HG03280 (cell line): ENCODE data around the gene SORCS2.

ENCODE experiments used
- ATAC-seq: cut with Tn5 transposase; IDR thresholded peaks from one replicate; pipeline ENCODE4 v1.9.1; 2021; ENCODE audit warnings: mild to moderate bottlenecking, moderate library complexity; ENCODE audit not compliant: unreplicated experiment

The SORCS2 gene

DNA sequence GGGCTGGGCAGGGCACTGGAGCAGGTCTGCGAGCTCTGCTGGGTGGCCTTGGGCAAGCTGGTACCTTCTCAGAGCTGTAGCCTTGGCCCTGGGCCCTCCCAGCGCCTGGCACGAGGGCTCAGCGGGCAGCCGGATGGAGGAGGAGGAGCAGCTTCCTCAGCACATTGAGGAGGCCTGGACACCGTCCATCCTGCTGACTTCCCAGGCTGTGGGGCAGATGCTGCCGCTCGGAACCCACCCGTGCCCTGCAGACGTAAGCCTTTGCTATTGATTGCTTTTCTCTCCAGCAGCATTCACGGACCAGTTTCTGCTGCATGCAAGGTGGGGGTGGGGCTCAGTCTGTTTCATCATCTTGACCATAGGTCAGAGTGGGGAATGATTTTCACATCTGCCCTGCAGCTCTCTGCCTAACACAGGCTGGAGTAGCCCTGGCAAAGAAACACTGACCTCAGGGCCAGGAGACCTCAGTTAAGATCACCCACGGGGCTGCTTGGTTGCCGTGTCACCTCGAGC, 323.1 kb downstream of the SORCS2 start:
- no peak for ATAC-seq

DNA sequence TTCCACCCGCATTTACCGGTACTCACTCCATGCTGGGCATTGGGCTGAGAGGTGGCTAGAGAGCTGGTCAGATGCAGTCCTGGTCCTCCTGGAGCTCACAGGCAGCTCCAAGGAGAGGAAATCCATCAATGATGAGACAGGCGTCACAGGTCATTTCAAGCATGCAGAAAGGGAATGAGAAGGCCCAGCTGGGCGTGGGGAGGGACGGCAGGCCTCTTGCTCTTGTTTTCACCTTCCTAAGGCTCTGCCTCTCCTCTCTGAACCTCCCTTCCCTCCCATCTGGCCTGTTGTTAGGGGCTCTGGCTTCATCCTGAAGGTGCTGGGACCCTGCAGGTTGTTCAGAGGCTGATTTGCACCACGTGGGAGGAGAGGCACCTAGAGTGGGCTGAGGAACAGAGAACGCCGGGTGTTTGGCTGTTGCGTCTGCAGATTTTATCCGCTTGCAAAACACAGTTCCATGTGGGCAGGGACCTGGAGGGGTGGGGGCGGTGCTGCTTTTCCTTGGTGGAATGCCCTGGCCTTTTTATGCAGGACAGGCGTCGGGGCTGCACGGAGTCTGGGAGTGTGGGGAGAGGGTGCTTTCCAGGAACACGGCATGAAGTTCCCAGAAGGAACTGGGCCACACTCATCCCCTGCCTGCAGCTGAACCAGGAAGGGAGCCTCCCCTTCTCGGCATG, 323.9 kb downstream of the SORCS2 start:
- ATAC-seq = no peak

GRCh38 chr4:7516773-7517144, 324.4 kb downstream of the SORCS2 start:
- ATAC-seq = no peak

DNA sequence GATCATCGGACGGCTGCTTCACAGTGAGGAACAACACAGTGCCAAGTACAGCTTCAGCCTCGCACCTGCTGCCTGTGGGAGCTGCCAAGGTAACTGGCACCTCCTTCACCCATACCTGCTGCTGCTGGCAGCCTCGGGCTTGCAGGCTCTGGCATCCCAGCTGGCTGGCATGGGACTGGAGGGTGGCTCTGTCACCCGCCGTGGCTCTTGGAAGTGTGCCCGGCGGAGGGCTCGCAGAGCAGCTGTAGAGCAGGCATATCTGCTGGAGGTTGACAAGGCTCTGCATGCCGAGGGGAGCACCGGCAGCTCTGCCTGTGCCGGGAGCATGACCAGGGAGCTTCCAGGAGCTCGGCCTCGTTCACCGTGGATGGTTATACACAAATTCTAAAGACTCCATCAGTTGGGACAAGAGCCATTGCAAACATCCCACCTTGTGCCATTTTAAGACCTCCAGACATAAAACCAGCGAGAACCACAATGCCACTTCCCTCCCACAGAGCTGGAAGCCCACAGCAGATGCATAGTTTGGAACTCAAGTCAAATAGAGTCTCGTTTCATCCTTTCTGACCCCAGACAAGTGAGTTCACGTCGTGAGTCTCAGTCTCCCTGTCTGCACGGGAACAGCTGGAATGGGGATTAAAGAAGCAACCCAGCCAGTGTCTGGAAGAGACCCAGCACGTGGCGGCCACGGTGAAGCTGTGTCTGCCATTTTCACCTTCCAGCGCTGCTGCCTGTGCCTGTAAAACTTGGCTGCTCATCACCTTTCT, 326.7 kb downstream of the SORCS2 start:
- ATAC-seq = no peak

DNA sequence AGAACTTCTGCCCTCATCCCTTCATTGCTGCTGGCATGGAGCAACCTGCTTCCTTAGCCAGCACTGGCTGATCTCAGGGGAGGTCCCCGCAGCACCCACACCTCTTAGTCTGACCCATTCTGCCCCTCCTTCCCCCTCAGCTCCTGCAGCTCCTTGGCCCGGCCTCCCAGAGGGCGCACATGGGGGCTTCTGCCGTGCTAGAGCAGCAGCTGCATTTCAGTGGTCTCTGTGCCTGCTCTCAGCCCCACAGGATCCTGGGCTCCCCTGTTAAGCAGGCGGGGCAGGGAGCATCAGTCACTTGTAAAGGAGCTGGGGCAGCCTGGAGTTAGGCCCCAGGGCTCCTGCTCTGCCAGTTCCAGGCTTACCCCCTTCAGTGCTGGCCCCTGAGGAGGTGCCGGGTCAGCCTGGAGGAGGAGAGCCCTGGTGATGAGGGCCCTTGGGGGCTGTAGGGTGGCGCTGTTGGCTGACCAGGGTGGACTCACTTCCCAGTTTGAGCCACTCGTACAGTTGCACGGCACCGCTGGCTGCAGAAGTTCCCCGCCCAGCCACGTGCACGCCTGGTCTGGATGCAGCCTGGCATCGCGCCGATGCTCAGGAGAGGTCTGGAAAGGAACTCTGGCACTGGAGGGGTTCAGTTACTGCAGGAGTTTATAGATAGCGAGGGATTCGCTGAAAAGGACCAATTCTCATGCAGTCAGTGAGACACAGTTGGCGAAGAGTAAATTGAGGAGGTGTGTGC, 327.5 kb downstream of the SORCS2 start:
- no peak for ATAC-seq

GRCh38 chr4:7521666-7522065, 329.3 kb downstream of the SORCS2 start:
- ATAC-seq = no peak

GRCh38 chr4:7522452-7523220, 330.3 kb downstream of the SORCS2 start:
- no peak for ATAC-seq

- no peak for ATAC-seq
These were observed 331.2 kb downstream of the SORCS2 start for GRCh38 chr4:7523526-7523925.

DNA sequence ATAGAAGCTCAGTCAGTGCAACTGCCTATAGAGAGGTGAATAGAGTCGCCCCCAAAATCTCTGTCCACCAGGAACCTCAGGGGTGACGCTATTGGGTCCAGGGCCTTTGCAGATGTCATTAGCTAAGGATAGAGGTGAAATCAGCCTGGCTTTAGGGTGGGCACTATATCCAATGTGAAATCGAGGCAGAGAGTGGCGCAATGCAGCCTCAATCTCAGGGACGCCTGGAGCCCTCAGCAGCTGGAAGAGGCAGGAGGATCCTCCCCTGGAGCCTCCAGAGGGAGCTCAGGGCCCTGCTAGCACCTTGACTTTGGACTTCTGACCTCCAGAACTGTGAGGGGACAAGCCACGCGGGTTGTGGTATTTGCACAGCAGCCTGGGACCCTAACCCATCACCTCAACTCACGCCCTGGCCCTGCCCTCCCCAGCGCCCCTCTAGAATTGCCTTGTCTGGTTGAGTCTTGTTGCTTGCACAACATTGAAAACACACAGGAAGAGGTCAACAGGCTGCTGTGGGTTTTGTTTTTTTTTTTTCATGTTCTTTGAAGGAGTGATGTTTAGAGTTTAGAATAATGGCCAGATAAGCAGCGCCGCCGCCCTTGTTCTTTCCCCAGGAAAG, 331.8 kb downstream of the SORCS2 start:
- no peak for ATAC-seq

DNA sequence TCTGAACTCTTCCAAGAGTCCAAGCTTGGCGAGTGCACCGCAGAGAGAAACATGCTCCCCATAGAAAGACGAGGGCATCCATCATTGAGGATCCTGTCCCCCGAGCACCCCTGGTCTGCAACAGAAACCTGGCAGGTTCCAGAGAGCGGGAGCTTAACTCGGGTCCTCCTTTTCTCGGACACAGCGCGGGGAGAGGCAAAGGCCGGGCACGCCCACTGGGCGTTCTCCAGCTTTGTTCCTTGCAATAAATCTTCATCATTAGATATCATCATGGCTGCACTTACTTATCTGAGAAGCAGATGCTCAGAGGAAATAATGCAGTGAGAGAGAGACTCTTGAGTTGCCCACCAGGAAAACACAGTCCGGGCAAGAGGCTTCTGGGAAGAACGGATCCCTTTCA, 332.5 kb downstream of the SORCS2 start:
- no peak for ATAC-seq

GRCh38 chr4:7526491-7526890, 334.2 kb downstream of the SORCS2 start:
- ATAC-seq = no peak

DNA sequence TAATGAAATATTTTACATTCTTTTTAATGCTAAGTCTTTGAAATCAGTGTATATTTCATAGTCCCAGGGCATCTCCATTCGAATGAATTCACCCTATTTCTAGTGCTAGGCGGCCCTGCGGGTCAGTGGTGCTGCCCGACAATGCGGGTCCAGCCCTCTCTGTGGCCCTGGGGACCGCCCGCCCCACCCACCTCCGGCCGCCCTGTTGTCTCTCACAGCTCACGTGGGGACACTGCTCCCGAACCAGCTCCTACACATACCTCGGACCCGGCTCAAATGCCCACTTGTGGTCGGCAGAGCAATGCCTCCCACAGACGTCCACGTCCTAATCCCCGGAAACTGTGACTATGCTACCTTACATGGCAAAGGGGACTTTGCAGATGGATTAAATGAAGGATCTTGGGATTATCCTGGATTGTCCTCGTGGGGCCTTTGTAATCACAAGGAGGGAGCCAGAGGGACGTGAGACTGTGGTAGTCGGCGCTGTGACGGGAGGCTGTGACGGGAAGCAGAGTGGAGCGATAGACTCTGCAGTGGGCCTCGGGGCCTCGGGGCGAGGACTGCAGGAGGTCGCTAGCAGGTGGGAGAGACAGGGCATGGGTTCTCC, 334.7 kb downstream of the SORCS2 start:
- ATAC-seq = no peak

- no peak for ATAC-seq
These were observed 337.2 kb downstream of the SORCS2 start for GRCh38 chr4:7529368-7530080.

- ATAC-seq = no peak
These were observed 337.7 kb downstream of the SORCS2 start for GRCh38 chr4:7530082-7530481.

DNA sequence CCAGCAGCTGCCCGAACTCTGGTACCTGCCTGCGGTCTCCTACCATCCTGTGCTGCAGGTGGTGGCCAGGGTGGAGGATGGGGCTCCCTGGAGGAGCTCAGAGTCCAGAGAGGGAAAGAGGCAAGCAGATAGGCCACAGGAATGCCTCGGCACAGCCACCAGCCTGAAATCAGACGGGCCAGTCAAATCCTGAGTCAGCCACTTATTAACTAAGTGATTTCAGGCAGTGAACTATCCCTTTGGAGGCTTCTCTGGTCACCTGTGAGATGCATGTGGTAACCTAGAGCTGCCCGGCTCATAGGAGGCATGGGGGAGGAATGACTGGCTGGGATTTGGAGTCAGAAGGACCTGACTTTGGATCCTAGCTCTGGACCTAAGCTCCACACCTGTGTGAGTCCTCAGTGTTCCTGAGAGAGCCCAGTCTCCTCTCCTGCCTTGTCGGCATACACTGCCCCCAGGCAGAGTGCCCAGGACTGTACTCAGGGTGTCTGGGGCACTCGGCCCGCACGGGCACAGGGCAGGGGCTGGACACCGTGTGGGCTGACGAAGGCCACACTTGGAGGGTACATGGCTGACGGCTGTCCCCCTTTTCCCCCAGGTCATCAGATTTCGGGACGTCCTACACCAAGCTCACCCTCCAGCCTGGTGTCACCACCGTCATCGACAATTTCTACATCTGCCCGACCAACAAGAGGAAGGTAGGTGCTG, 338.7 kb downstream of the SORCS2 start:
- no peak for ATAC-seq

GRCh38 chr4:7531640-7531994, 339.3 kb downstream of the SORCS2 start:
- ATAC-seq = no peak

- ATAC-seq = no peak
These were observed 339.7 kb downstream of the SORCS2 start for GRCh38 chr4:7532043-7532442.

GRCh38 chr4:7533267-7533666, 340.9 kb downstream of the SORCS2 start:
- no peak for ATAC-seq

DNA sequence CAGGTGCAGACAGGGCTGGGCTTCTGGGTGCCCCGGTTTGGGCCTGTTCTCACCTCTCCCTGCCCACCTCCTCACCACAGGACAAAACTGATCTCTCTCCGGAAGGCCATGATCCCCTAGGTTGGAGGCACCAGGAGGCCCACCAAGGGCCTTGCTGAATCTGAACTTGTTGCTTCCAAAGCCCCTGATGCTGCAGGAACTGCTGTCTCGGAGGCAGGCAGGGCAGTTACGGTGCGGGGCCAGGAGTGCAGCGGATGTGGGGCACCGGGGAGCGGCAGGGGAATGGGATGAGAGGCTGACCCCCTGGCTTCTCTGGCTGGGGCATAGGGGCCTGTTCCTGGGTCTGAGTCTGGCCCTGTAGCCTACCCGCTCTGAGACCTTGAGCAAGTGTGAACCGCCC, 342.8 kb downstream of the SORCS2 start:
- no peak for ATAC-seq
